HG03097 (cell line): Measurements from ENCODE around the gene ACVR2A.

Source experiments
- ATAC-seq: cut with Tn5 transposase; IDR thresholded peaks from one replicate; pipeline ENCODE4 v1.9.1; 2021; ENCODE audit not compliant: unreplicated experiment, low FRiP score

Gene ACVR2A

DNA sequence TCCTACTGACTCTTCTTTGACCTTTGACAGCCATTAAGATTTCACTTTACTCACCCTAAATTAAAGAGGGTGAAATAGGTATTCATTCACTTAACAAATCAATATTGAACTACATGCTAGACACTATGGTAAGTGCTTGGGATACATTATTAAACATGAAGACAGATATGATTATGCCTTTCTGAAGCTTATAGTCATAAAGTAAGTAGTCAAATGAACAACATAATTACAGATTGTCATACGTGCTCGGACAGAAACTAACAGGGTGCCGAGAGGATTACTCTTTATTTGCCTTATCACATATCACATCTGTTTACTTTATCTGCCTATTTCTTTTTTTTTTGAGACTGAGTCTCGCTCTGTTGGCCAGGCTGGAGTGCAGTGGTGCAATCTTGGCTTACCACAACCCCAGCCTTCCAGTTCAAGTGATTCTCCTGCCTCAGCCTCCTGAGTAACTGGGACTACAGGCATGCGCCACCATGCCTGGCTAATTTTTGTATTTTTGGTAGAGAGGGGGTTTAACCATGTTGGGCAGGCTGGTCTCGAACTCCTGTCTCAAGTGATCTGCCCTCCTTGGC is 9.8 kb downstream of the ACVR2A start:
- ATAC-seq = no peak

DNA sequence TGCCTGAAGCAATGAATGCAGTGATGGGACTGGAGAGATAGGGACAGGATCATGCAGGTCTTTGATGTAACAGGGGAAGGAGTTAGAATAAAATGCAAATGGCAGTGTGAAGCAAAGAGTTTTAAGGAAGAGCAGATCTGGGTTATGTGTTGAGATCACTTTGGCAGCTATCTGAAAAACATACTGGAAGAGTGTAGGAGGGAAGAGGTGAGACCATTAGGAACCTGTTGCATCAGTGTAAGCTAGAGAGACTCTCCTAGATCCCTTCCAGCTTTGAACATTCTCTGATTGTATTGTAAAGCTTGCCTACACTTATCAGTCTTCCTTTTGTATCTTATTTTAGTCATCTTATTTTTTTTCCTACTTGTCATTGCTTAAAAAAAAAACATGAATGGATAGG is 10.5 kb downstream of the ACVR2A start:
- ATAC-seq = no peak

DNA sequence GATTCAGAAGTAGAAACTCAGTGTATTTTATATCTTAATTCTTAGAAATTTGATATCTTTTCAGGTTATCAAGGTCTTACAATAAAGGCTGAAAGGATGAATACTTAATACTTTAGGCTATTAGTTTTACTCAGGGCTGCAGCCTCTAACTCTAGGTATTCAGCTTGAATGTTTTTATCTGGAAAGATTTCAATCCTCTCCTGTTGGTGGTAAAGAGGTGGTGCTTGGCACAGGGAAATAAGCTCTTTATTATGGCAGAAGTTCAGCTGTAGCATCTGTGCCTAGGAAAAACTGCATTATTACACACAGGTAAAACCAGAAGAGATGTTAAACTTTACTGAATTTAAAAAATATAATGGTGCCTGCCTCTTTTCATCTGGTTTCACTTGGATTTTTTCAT is 11.1 kb downstream of the ACVR2A start:
- ATAC-seq = no peak

DNA sequence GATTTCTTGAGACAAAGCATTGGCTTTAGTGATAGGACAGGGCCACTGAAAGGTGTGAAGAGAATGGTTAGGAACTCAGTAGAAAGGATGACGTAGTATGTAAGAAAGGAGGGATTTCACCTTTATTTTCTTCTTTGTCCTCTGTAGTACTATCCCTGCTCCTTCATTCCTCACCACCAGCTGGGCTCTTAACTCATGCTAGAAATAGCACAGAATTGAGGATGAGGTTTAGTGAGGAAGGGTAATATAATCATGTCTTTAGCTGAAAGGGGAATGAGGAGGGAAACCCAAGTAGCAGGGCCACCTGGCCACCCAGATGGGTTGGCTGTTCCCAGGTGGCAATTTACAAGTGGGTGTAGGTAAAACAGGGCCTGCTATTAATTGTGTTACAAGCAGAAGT is 15.2 kb downstream of the ACVR2A start:
- ATAC-seq = no peak

DNA sequence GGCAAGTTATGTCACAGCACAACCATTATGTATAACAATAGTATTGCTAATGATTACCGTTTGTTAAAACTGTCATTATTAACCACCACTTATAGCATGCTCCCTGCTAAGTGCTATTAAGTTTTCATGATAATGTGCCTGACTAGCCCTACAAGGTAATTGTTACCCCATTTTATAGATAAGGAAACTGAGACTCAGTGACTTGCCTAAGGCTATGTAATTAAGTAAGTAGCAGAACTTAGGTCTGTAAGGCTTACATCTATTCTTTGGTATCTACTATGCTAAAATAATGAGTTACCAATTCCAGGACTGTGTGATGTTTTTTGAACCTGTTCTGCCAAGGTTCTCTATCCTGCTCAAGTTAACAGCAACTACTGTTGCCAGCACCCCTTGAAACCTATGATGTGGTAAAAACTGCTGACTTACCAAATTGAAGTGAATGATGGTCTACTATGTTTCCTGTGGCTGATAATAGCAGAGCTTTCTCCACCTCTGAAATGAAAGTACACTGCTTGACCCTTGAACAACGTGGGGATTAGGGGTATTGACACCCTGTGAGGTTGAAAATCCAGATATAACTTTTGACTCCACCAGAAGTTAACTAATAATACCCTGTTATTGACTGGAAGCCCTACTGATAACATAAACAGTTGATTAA is 18.2 kb downstream of the ACVR2A start:
- ATAC-seq = no peak

DNA sequence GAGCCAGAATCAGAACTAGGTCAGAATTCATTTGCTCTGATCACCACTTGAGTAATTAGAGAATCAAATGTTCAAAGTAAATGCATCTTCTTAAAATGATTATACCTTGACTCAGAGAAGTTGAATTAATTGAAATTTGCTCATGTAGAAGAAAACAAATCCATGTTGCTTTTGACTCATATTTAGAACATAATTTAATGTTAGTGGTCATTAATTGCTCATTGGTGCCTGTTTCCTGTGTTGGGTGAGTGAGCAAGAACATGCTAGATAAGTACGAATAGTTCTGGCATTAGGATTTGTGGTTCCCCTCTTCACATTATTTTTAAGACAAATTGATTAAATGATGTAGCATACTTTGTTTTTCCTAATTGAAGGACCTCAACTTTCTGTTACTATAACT is 19.0 kb downstream of the ACVR2A start:
- no peak for ATAC-seq

DNA sequence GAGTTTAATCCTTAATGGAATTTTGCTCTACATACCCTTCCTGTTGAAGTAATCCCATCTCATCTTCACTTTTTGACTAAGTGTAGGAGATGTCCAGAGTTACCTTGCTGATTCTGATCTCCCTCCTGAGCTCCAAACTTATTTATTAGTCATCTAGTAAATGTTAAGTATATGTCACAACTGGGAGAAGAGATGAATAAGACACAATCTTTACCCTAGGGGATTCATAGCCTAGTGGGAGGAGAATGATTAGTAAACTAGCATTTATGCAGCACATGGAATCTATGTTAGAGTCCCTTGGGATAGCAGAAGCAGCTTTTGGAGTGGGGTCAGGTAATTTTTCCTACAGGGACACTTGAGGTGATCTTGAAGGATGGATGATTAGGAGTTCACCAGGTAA is 20.7 kb downstream of the ACVR2A start:
- no peak for ATAC-seq

DNA sequence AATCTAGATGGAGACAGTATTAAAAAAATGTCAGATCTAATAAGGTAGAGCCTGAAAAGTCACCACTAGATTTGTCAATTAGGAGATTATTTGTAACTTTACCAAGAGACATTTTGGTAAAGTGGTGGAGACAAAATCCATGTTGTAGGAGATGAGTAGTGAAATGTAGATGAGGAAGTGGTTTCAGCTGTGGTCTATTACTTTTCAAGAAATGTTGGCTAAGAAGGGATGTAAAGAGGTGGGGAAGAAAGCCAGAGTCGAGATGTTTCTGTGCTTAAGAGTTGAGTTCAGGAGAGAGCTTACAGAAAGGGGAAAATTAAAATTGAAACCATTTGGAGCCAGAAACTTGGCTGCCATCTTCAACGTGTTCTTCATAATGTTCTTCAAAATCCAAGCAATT is 22.2 kb downstream of the ACVR2A start:
- no peak for ATAC-seq

DNA sequence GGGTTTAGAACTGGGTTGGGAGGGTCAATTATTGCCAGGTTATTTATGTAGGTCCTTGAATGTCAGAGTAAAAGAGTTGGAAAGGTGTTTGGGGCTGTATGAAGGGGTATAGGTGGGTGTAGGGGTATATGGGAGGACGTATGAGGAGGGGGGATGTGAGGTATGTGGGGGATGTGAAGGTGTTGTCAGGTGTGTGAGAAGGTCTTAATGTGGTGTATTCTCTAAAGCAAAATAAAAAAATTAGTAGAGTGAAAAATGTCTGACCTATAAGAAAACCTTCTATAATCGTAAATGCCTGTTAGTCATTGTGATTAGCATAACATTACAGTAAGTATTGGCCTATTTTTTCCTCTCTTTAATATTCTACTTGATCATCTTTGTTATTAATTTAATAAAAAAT is 25.1 kb downstream of the ACVR2A start:
- ATAC-seq = no peak

DNA sequence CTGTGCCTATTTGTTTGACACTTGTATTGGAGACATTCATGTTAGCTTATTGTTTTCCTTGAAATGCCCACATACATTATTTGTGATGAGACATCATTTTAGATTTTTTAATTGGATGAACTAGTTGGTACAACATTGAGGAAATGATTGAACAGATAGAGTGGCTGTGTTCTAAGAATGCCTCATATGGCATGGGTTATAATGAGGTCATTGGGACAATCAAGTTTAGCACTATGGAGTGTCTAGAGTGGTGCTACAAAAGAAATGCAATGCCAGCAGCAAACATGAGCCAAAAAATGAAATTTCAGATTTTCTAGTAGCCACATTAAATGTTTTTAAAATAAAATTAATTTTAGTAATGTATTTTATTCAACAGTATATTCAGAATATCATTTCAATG is 28.1 kb downstream of the ACVR2A start:
- no peak for ATAC-seq

DNA sequence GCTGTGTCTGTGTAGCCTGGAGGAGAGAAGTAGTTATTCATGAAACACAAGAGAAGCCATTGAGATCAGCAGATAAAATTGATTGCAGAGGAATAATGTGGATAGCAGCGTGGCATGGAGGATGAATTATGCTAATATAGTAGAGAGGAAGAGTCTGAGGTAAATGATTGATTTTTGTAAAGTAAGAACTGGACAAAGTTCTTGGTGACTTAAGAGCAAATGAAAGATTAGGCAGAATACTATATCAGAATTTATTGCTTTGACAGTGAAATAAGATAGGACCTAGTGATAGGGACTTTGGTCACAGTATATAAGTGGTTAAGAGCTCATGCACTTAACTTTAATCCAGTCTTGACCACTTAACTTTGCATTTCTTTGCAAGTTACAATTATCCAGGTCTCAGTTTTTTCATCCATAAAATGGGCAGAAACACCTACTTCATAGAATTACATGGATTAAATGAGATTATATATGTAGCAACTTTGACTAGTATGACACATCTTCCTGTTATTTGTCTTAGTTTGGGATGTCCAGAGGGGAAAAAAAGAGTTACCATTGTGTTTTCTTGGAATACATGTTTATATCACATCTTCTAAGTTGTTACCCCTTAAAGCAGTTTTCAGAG is 29.1 kb downstream of the ACVR2A start:
- no peak for ATAC-seq

DNA sequence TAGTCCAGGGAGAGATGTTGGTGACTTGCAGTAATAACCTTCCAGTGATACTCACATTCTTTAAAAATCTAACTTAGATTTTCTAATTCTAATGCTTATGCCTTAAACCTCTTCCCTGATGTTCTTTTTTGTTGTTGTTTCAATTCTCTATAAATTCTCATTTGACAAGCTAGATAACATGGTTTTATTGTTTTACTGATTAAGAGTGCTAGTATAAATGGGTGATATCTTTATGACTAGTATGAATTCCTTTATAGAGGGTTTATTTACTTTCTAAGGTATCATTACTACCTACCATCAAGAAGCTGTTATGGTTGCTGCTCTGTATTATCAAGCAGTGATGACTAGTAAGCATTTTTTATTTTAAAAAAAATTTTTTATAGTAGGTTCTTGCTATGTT is 35.0 kb downstream of the ACVR2A start:
- ATAC-seq = no peak

DNA sequence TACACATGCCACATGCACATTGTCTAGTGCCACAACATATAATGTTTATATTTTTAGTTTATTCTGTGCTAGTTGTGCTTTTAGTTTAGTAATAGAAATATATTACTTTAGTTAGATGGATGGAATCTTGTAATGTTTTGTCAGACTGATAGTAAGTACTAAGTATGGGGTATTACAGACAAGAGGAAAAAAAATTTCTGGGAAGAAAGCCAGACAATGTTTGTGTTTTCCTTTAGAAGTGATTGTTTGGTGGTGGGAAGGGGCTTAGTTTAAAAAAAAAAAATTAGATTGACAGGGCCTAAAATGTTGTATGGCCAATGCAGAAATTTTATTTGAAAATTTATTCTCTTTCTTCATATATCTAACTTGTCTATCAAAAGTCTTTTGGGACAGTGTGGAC is 37.8 kb downstream of the ACVR2A start:
- ATAC-seq = no peak

DNA sequence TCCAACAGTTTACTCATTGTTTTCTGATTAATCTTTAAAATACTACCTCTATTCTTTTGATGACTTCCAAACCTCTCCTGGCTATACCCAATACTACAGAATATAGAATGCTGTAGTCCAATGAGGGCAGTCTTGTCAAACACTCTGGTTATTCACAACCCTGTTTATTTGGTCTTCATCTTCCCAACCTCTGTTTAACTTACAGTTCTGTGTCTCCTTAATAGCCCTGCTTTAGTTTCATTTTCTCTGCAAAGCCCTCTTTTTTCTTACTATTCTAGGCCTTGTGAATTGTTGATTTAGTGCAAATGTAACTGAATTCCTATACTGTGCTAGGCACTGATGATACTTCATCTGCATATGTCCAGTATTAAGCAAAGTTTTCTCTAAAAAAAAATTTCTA is 40.0 kb downstream of the ACVR2A start:
- ATAC-seq = no peak

DNA sequence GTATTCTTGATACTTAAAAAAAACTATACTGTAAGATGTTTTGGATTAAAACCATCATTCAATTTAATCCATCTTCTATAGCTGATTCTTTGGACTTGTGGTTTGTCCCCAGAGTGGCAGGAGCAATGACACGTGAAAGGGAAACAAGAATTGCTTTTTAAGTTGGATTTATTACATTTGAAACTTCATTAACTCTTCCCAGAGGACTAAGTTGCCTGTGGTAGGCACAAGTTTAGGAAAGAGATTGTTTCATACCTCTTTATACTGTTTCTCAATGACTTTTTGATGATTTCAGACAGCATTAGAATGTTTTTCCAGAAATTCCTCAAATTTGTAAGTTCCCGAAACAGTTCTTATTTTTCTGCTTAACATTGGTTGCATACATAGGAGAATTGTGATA is 41.3 kb downstream of the ACVR2A start:
- no peak for ATAC-seq

DNA sequence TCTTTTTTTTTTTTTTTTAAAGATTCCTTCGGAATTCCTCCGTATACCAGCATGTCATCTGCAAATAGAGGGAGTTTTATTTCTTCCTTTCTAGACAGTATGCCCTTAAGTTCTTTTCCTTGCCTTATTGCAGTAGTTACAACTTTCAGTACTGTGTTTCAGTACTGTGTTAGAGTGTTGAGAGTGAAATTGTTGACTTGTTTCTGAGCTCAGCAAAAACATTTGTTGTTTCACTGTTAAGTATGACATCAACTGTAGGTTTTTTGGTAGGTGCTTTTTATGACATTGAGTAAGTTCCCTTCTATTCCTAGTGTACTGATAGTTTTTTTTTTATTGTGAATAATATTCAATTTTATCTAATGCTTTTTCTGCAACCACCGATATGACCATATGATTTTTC is 43.9 kb downstream of the ACVR2A start:
- no peak for ATAC-seq

DNA sequence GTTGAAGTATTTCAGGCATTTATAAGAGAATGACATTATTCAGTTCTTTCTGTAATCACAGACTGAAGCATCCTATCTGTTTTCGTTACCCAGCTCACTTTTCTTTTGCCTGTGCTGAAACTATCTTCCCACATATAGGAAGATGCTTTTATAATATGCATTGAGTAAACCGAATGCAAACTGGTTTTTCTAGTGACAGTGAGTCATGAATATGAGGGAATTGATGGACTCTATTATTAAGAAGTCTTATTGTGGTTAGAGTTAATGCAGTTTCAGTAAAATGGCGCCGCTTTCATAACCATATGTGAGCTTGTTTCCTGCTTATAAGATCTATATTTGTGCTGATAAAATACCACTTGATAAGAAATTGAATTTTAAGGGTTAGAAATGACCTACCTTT is 59.2 kb downstream of the ACVR2A start:
- ATAC-seq = no peak

DNA sequence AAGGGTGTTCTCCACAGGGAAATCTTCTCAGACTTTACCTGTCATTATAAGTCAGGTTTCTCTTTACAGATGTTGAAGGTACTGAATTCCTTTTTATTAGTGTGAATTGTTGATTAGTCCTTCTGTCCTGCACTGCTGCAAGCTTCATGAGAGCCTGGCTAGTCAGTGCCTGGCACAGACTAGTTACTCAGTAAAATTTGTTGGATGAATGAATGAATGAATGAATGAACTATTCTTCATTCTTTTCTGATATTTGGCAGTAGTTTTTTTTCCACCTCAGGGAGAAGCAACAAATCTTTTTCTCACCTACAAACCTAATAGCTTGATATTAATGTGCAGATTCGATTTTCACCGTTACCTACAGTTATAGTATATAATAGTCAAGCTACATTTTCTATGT is 64.3 kb downstream of the ACVR2A start:
- no peak for ATAC-seq

DNA sequence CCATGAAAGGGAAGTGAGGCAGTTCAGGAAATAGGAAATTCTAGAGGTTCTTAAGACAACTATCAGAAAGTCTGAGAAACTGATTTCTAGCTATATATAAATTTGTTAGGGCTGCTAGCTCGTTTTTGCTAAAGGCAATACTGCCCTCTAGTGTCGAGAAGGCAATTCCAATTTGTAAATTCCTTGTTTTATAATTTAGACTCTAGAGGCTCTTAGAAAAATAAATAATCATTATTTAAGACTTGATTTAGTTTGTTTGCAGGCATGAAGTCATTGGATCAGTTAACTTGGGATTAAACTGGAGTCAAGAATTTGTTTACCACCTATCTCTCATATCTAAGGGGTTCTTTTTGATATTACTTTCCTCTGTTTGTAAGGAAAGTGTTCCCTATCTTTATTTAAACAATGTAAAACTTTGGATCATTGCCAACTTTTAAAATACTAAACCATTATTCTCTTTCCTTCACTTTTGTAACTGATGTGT is 66.2 kb downstream of the ACVR2A start:
- no peak for ATAC-seq

DNA sequence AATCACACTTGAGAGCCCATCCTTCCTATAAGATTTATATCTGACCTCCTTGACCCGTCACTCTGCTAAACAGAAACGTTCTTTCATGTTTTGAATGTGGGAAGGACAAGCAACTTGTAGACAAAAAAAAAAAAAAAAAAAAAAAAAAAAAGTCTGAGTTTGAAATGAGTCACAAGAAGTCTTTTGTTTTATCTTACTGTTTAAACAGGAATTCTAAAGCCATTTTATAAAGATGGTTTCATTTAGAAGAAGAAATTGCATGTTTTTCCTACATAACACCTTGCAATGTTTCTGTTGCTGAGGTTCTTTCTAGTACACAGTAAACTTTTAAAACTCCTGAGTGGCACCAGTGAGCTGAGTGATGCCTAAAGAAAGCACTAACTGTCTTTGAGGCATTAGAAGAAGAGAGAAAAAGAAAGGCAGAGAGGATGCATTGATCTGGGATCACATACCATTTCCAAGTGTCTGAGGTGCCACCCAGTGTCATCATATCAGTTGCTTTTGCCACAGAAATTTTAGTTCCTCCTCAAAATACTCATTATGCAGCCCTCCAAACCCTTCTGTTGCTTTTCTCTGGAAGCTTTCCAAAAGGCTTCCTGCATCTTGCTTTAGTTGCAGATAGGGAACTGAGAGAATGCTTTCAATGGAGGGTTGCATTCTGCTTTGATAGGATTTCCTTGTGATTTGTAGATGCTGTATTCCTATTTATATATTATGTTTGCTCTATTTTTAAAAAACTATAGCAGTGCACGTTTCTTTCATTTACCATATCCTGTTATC is 69.1 kb downstream of the ACVR2A start:
- ATAC-seq = no peak

DNA sequence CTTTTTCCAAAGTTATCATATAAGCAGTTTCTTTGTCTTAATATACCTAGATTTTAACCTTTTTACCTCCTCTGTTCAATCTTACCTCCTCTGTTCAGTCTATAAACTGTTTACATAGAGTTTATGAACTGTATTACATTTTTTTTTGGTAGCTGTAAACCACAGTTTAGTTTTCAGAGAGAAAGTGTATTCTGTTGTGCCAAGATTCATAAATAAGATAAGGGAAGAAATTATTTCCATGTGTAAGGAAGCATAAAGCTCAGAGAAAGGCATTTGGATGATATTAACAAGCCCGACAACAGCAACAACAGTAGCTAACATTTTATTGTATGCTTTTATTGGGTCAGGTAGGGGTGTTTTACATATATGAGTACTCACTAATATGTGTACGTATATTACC is 71.2 kb downstream of the ACVR2A start:
- ATAC-seq = no peak

DNA sequence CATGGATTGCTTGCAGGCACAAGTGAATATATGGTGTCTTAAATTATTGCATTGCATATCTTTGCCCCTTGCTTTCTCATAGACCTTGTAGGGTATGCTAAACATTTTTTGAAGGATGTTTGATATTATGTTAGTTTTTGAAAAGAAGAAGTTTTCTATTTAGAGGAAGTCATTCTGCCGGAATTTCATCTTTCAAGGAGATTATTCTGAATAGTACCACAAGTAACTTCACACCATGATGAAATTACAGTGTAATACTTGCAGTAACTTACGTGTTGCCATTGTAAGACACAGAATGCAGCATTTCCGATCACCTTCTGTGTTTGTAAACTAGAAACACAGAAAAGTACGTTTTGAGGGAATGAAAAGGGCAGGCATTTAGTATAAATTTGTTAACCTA is 71.9 kb downstream of the ACVR2A start:
- no peak for ATAC-seq
